Measurements from ENCODE around the gene STPG2.

The STPG2 gene

GRCh38 chr4:97530676-97531075 lies 612.6 kb downstream of the STPG2 start:
- Histone ChIP-seq H3K4me3 (ENCODE audit: insufficient read depth in 1 of 2, low read depth in 1 of 2, low read length in 2 of 2) (no peak overlapping the region), H2AK5ac (ENCODE audit: low read length, severe bottlenecking) (no peak overlapping the region), H3K4me1 (ENCODE audit: control insufficient read depth, insufficient read depth, low read depth, low read length) (no peaks in the 10 kb centered on the region), H2AFZ (ENCODE audit: low read depth, low read length) (no peak overlapping the region), H3K4ac (ENCODE audit: low read depth in 1 of 2, low read length in 2 of 2) (no peak overlapping the region), H2BK12ac (ENCODE audit: low read length in 2 of 2) (no peak overlapping the region), H3K9me3 (ENCODE audit: control insufficient read depth, low read length) (no peaks in the 10 kb centered on the region), H4K91ac (ENCODE audit: low read length) (no peak overlapping the region), H3K18ac (ENCODE audit: low read depth in 1 of 2, low read length in 2 of 2) (no peak overlapping the region), H3K79me1 (replicated peaks; ENCODE audit: low read length, poor library complexity, severe bottlenecking) (no peaks in the 10 kb centered on the region), H3K36me3 (ENCODE audit: control insufficient read depth in 1 of 2, insufficient read depth in 2 of 2, low read depth in 1 of 2, low read length in 2 of 2) (no peaks in the 10 kb centered on the region), H2BK5ac (ENCODE audit: low read depth, low read length, poor library complexity, severe bottlenecking) (no peak overlapping the region), H3K27me3 (ENCODE audit: control insufficient read depth in 1 of 2, insufficient read depth in 1 of 2, low read length in 2 of 2) (no peaks in the 10 kb centered on the region), H3K9ac (ENCODE audit: low read length) (no peak overlapping the region), H3K27ac (ENCODE audit: low read length, poor library complexity, severe bottlenecking) (no peak overlapping the region), H3K4me2 (ENCODE audit: low read length, poor library complexity, severe bottlenecking) (no peak overlapping the region), H2BK15ac (ENCODE audit: low read depth, poor library complexity, severe bottlenecking) (no peak overlapping the region), H2BK120ac (ENCODE audit: low read depth, low read length) (no peak overlapping the region), H3K23ac (ENCODE audit: low read length in 2 of 2) (no peak overlapping the region), H3K14ac (ENCODE audit: low read length in 2 of 2) (no peak overlapping the region), H4K8ac (ENCODE audit: low read length) (no peak overlapping the region)
- WGBS, result 20% methylated on average over 1 of the region's 1 CpG
- no peak for DNase-seq

DNA sequence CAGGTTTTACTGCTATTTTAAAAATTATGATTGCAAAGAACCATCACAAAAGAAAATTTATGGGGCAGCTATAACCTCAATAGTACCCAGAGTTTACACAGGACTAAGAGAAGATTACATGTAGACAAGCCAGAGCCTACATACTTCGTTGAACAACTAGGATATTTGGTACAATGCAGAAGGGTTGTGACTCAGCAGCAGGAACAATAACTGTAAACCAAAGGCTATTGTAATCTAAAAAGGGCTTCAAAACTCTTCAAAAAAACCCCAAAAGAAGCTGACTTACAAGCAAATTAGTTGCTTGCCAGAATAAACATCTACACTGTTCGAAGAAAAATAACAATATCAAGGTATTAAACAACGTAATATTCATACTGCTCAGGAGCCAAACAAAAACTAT lies 618.0 kb downstream of the STPG2 start:
- H3K36me3 ChIP-seq (ENCODE audit: control insufficient read depth in 1 of 2, insufficient read depth in 2 of 2, low read depth in 1 of 2, low read length in 2 of 2), result no peaks in the 10 kb centered on the region
- no peak overlapping the region for H3K4me3 ChIP-seq (ENCODE audit: insufficient read depth in 1 of 2, low read depth in 1 of 2, low read length in 2 of 2)
- 84% methylated on average over 3 of the region's 3 CpGs for WGBS
- H3K9ac ChIP-seq (ENCODE audit: low read length), result no peak overlapping the region
- no peaks in the 10 kb centered on the region for H3K4me1 ChIP-seq (ENCODE audit: control insufficient read depth, insufficient read depth, low read depth, low read length)
- no peak overlapping the region for H3K23ac ChIP-seq (ENCODE audit: low read length in 2 of 2)
- H3K9me3 ChIP-seq (ENCODE audit: control insufficient read depth, low read length), result no peaks in the 10 kb centered on the region
- no peak overlapping the region for H3K4me2 ChIP-seq (ENCODE audit: low read length, poor library complexity, severe bottlenecking)
- H3K14ac ChIP-seq (ENCODE audit: low read length in 2 of 2), result no peak overlapping the region
- H3K27me3 ChIP-seq (ENCODE audit: control insufficient read depth in 1 of 2, insufficient read depth in 1 of 2, low read length in 2 of 2), result no peaks in the 10 kb centered on the region
- no peak overlapping the region for H2AFZ ChIP-seq (ENCODE audit: low read depth, low read length)
- H3K4ac ChIP-seq (ENCODE audit: low read depth in 1 of 2, low read length in 2 of 2), result no peak overlapping the region
- H2BK15ac ChIP-seq (ENCODE audit: low read depth, poor library complexity, severe bottlenecking), result no peak overlapping the region
- no peak overlapping the region for H4K8ac ChIP-seq (ENCODE audit: low read length)
- H2BK5ac ChIP-seq (ENCODE audit: low read depth, low read length, poor library complexity, severe bottlenecking), result no peak overlapping the region
- H2BK12ac ChIP-seq (ENCODE audit: low read length in 2 of 2), result no peak overlapping the region
- no peaks in the 10 kb centered on the region for H3K79me1 ChIP-seq (replicated peaks; ENCODE audit: low read length, poor library complexity, severe bottlenecking)
- DNase-seq, result no peak
- no peak overlapping the region for H2AK5ac ChIP-seq (ENCODE audit: low read length, severe bottlenecking)
- H4K91ac ChIP-seq (ENCODE audit: low read length), result no peak overlapping the region
- no peak overlapping the region for H3K18ac ChIP-seq (ENCODE audit: low read depth in 1 of 2, low read length in 2 of 2)
- H3K27ac ChIP-seq (ENCODE audit: low read length, poor library complexity, severe bottlenecking), result no peak overlapping the region
- no peak overlapping the region for H2BK120ac ChIP-seq (ENCODE audit: low read depth, low read length)

- Histone ChIP-seq H3K4me3 (ENCODE audit: insufficient read depth in 1 of 2, low read depth in 1 of 2, low read length in 2 of 2) (no peak overlapping the region), H3K79me1 (replicated peaks; ENCODE audit: low read length, poor library complexity, severe bottlenecking) (no peaks in the 10 kb centered on the region), H3K9ac (ENCODE audit: low read length) (no peak overlapping the region), H3K18ac (ENCODE audit: low read depth in 1 of 2, low read length in 2 of 2) (no peak overlapping the region), H2AFZ (ENCODE audit: low read depth, low read length) (no peak overlapping the region), H2AK5ac (ENCODE audit: low read length, severe bottlenecking) (no peak overlapping the region), H2BK15ac (ENCODE audit: low read depth, poor library complexity, severe bottlenecking) (no peak overlapping the region), H2BK12ac (ENCODE audit: low read length in 2 of 2) (no peak overlapping the region), H2BK5ac (ENCODE audit: low read depth, low read length, poor library complexity, severe bottlenecking) (no peak overlapping the region), H4K8ac (ENCODE audit: low read length) (no peak overlapping the region), H2BK120ac (ENCODE audit: low read depth, low read length) (no peak overlapping the region), H3K4ac (ENCODE audit: low read depth in 1 of 2, low read length in 2 of 2) (no peak overlapping the region), H3K27me3 (ENCODE audit: control insufficient read depth in 1 of 2, insufficient read depth in 1 of 2, low read length in 2 of 2) (no peaks in the 10 kb centered on the region), H3K14ac (ENCODE audit: low read length in 2 of 2) (no peak overlapping the region), H3K9me3 (ENCODE audit: control insufficient read depth, low read length) (no peaks in the 10 kb centered on the region), H3K23ac (ENCODE audit: low read length in 2 of 2) (no peak overlapping the region), H4K91ac (ENCODE audit: low read length) (no peak overlapping the region), H3K27ac (ENCODE audit: low read length, poor library complexity, severe bottlenecking) (no peak overlapping the region), H3K36me3 (ENCODE audit: control insufficient read depth in 1 of 2, insufficient read depth in 2 of 2, low read depth in 1 of 2, low read length in 2 of 2) (no peaks in the 10 kb centered on the region), H3K4me2 (ENCODE audit: low read length, poor library complexity, severe bottlenecking) (no peak overlapping the region), H3K4me1 (ENCODE audit: control insufficient read depth, insufficient read depth, low read depth, low read length) (no peaks in the 10 kb centered on the region)
- no peak for DNase-seq
- no CpG with 5 or more reads among the region's 1 CpG for WGBS
These were observed 625.3 kb downstream of the STPG2 start for GRCh38 chr4:97517939-97518338.

DNA sequence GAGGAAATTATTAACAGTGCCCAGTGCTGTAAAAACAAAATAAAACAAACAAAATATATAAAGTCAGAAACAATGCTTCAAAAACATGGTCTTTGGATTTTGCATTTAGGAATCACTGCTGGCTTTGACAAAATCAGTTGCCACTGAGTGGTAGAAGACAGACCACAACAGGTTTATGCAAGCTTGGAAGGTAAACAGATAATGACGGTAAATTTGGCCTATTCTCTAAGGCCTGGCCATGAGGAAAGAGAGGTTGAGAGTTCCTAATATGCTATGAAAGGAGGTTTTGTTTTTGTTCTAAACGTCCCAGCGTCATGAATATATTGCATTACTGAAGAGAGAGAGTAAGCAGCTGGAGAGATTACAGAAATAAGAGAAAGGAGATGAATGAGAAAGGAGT lies 629.4 kb downstream of the STPG2 start:
- Histone ChIP-seq H2AK5ac (ENCODE audit: low read length, severe bottlenecking) (no peak overlapping the region), H3K27me3 (ENCODE audit: control insufficient read depth in 1 of 2, insufficient read depth in 1 of 2, low read length in 2 of 2) (no peaks in the 10 kb centered on the region), H3K27ac (ENCODE audit: low read length, poor library complexity, severe bottlenecking) (no peak overlapping the region), H2BK15ac (ENCODE audit: low read depth, poor library complexity, severe bottlenecking) (no peak overlapping the region), H3K23ac (ENCODE audit: low read length in 2 of 2) (no peak overlapping the region), H2BK5ac (ENCODE audit: low read depth, low read length, poor library complexity, severe bottlenecking) (no peak overlapping the region), H3K18ac (ENCODE audit: low read depth in 1 of 2, low read length in 2 of 2) (no peak overlapping the region), H4K91ac (ENCODE audit: low read length) (no peak overlapping the region), H3K14ac (ENCODE audit: low read length in 2 of 2) (no peak overlapping the region), H4K8ac (ENCODE audit: low read length) (no peak overlapping the region), H2AFZ (ENCODE audit: low read depth, low read length) (no peak overlapping the region), H3K9me3 (ENCODE audit: control insufficient read depth, low read length) (no peaks in the 10 kb centered on the region), H3K4me1 (ENCODE audit: control insufficient read depth, insufficient read depth, low read depth, low read length) (no peaks in the 10 kb centered on the region), H3K79me1 (replicated peaks; ENCODE audit: low read length, poor library complexity, severe bottlenecking) (no peaks in the 10 kb centered on the region), H3K4ac (ENCODE audit: low read depth in 1 of 2, low read length in 2 of 2) (no peak overlapping the region), H2BK120ac (ENCODE audit: low read depth, low read length) (no peak overlapping the region), H2BK12ac (ENCODE audit: low read length in 2 of 2) (no peak overlapping the region), H3K9ac (ENCODE audit: low read length) (no peak overlapping the region), H3K36me3 (ENCODE audit: control insufficient read depth in 1 of 2, insufficient read depth in 2 of 2, low read depth in 1 of 2, low read length in 2 of 2) (no peaks in the 10 kb centered on the region), H3K4me3 (ENCODE audit: insufficient read depth in 1 of 2, low read depth in 1 of 2, low read length in 2 of 2) (no peak overlapping the region), H3K4me2 (ENCODE audit: low read length, poor library complexity, severe bottlenecking) (no peak overlapping the region)
- DNase-seq, result no peak
- 89% methylated on average over 3 of the region's 3 CpGs for WGBS
